GM21360 (cell line): Measurements from ENCODE around the gene CDK19.
A peak's percentile ranks its signal among the peaks of the same experiment; 100 is the strongest.
"Not testable (repeated sequence)": the region's sequence is repeated elsewhere in the genome, so short reads cannot be mapped to it uniquely, and the experiment has no call there.

ENCODE experiments used
- ATAC-seq: cut with Tn5 transposase; IDR thresholded peaks from one replicate; pipeline ENCODE4 v1.9.1; 2021; ENCODE audit warnings: mild to moderate bottlenecking, moderate library complexity; ENCODE audit not compliant: unreplicated experiment

The CDK19 gene

DNA sequence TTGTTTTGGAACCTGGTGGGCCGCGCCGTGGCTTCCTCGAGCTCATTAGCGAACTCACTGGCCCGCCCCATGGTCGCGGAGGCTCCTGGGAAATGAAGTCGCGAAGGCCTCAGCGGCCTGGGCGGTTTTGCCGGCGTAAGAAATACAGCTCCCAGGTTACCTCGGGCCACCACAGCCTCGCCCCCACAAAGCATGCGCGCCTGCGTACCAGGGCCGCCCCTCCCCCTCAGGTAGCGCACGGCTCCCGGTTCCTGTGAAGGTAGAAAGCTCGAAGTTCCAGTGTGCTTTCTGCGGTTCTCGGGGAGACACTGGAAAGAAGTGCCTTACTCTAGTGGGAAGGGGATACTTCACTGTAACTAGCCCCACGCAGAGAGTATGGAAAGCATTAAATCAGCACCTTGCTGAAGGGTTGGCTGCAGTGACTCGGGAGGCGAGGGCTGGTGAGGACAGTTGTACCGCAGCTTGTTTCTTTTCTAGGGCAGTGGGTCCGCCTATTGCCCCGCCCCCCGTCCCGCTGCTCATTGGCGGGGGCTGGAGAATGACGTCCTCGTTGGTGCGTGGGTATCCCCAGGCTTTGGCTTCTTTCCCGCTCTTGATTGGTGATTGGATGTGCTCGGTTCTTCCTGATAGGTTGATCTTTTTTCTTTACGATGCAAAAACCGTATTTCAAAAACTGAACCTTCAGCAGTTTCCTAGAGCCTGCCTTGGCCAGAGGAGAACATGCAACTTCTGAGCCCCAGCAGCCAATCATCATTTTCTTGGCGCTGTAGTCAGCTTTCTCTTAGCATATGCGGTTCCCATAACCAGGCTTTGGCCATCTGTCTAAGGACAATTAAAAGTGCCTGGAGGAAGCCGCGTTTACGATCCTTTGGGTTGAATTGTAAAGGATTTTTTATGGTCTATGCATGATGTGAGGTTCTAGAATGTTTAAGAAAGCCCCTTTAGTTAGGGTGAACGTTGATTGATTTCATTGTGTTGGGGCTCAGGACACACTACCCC, at the start of gene CDK19:
CDK19 (minus strand) TSS at position 59 of the 999 bp plus-strand sequence. CDS start 333 bp downstream, outside the sequence.
- ATAC-seq, result peak; percentile 59

GRCh38 chr6:110864824-110865223, 49.6 kb upstream of the CDK19 start:
- no peak for ATAC-seq

GRCh38 chr6:110859335-110859792, 44.1 kb upstream of the CDK19 start:
- no peak for ATAC-seq

GRCh38 chr6:110858562-110859214, 43.4 kb upstream of the CDK19 start:
- ATAC-seq, result no peak

DNA sequence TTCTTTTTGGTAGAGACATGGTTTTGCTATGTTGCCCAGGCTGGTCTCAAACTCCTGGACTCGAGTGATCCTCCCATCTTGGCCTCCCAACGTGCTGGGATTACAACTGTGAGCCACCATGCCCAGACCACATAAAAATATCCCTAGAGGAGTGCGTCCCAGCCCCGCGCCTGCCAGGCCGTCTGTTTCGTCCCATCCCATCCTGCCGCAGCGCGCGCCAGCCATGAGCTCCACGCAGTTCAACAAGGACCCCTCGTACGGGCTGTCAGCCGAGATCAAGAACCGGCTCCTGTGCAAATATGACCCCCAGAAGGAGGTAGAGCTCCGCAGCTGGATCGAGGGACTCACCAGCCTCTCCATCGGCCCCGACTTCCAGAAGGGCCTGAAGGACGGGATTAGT, 42.7 kb upstream of the CDK19 start:
- no peak for ATAC-seq

GRCh38 chr6:110856296-110856695, 41.0 kb upstream of the CDK19 start:
- no peak for ATAC-seq

DNA sequence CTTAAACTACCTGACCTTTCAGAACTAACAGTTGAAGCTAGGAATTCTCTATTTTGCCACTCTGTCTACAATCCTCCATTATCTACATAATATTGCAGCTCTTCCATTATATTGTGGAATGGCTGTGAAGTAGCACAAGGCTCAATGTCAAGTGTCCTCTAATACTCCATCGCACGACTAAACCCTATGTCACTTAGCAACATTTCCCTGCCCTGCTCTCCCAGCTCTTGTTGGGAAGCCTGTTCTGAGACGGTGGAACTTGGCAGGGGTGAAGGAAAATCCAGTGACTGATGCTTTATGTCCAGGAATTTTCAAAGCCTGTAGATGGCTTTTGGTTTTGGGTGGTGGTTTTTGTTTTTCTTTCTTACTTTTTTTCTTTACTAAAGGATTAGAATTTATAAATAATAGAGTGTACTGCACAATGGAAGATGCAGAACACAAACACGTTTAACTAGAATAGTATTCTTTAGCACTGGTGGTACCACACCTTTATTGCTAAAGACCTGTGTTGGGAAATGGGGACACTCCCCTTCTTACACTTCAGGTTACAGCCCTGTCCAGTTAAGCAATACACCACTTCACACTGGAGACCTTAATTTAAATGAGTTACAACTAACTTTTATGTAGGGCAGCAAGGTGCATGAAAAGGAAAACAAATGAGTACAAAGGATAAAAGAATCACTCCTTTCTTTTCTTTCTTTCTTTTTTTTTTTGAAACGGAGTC, 38.6 kb upstream of the CDK19 start:
- no peak for ATAC-seq

DNA sequence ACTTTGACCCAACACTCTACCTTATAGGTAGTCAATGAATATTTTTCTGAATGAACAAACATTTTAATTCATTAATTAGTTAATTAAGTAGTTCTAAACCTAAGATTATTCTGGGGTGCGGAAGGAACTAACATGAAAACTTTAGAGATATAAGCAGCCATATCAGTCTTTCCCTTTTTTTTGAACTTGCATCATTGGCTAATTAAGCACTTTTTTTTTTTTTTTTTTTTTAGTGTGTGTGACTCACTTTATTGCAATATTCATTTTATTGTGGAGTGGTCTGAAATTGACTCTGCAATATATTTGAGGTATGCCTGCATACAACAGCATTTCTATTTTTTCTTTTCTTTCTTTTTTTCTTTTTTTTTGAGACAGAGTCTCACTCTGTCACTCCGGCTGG, 37.5 kb upstream of the CDK19 start:
- no peak for ATAC-seq

DNA sequence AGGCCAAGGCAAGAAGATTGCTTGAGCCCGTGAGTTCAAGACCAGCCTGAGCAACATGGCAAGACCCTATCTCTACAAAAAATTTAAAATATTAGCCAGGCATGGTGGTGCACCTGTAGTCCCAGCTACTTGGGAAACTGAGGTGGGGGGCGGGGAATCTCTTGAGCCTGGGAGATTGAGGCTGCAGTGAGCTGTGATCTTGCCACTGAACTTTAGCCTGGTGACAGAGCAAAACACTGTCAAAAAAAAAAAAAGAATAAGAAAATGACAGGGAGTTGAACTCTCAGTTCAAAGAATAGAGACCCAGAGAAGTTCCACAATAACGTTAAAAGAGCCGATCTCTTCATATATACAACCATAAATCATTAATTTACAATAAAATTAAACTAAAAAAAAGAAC, 34.5 kb upstream of the CDK19 start:
- no peak for ATAC-seq

DNA sequence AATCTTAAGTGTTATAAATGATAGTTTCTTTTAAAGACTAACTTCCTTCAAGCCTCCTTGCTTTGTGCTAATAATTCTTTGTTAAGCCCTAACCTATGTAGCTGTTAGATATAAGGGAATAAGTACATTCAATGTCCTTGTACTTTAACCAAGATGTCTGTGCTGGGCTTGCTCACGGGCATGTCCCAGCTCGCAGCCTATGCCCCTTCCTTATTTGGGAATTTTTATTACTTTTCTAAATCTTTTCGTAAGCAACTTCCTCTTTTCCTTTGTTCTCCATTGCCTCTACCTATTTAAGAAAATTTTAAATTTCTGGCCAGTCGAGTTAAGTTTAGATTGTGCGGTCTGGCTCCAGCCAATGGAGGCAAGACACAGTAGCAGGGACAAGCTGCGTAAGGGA, 26.0 kb upstream of the CDK19 start:
- ATAC-seq, result no peak

DNA sequence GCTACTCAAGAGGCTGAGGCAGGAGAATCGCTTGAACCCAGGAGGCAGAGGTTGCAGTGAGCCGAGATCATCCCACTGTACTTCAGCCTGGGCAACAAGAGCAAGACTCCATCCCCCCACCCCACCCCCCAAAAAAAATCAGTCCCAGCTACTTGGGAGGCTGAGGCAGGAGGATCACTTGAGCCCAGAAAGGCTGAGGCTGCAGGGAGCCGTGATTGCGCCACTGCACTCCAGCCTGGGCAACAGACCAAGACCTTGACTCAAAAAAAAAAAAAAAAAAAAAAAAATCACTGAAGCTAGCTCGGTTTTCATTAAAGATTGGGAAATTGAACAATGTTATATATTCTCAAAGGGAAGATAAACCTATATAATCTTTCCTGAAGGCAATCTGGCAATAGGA, 20.5 kb upstream of the CDK19 start:
- not testable (repeated sequence) for ATAC-seq

DNA sequence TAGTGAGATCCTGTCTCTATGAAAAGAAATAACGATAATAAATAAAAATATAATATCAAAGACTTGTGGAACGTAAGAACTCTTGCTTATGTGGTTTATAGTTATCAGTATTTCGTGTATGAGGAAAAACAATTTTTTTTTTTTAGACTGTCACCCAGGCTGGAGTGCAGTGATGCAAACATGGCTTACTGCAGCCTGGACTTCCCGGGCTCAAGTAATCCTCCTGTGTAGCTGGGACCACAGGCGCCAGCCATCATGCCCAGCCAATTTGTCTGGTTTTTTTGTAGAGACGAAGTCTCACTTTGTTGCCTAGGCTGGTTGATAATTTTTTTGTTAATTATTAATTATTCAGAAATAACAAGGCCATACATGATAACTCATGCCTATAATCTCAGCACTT, 18.6 kb upstream of the CDK19 start:
- ATAC-seq, result no peak

DNA sequence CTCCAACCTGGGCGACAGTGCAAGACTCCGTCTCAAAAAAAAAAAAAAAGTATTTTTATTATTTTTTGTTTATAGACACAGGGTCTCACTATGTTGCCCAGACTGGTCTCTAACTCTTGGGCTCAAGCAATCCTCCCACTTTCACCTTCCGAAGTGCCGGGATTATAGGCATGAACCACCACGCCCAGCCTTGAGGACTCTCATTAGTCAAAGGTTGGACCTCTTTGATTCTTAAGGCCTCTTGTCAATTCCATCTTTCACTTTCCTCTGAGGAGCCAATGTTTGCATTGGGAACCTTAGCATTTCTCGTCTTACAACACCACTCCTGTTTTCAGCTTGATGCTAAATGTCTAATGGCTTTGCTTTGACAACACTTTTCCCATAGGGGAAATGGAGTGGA, 16.1 kb upstream of the CDK19 start:
- ATAC-seq, result no peak

- ATAC-seq, result no peak
These were observed 13.1 kb upstream of the CDK19 start for GRCh38 chr6:110828396-110828795.

- ATAC-seq, result no peak
These were observed 11.2 kb upstream of the CDK19 start for GRCh38 chr6:110826236-110827129.

- no peak for ATAC-seq
These were observed 7.9 kb upstream of the CDK19 start for GRCh38 chr6:110823146-110823545.

DNA sequence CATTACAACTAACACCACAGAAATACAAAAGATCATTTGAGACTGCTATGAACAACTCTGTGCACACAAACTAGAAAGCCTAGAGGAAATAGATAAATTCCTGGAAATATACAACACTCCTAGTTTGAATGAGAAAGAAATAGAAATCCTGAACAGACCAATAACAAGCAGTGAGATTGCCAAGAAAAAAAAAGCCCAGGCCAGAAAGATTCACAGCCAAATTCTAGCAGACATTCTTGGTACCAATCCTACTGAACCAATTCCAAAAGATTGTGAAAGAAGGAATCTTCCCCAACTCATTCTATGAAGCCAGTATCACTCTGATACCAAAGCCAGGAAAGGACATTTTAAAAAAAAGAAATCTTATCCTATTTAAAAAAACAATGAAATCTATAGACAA, 7.0 kb upstream of the CDK19 start:
- ATAC-seq, result no peak

GRCh38 chr6:110816677-110817076, 1.4 kb upstream of the CDK19 start:
- ATAC-seq, result no peak

DNA sequence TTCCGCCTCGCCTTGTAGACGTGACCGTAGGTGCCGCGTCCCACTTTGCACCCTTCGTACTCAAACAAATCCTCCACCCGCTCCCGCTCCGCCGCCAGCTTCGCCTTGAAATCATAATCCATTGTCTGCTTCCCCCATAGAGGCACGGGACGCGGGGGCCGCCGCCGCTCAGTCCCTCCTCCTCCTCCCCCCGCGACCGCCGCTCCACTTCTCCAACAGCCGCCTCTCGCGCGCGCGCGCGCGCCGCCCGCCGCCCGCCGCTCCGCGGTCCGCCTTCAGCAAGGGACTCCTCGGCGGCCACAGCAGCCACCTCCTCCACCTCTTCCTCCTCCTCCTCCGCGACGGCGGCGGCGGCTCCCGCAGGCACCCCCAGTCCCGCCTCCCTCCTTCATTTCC, 256 bp downstream of the CDK19 start:
- ATAC-seq, result no peak
